Measurements from ENCODE around the gene EXO1. TPM values are rescaled to one million over a fixed set of nuclear protein-coding genes. Genes with fewer than 3 reads are reported as not detected.
"Not testable (repeated sequence)": the region's sequence is repeated elsewhere in the genome, so short reads cannot be mapped to it uniquely, and the experiment has no call there.

The EXO1 gene
- total RNA-seq, 1 donor from 2014 or later, result 1.2 TPM

GRCh38 chr1:241836941-241837340 is 11.1 kb upstream of the EXO1 start:
- no peak for DNase-seq (ENCODE audit: low spot score)

GRCh38 chr1:241837416-241837815 is 10.6 kb upstream of the EXO1 start:
- no peak for DNase-seq (ENCODE audit: low spot score)

- DNase-seq (ENCODE audit: low spot score), result peak; percentile 63
Observed at GRCh38 chr1:241837901-241838300, 10.1 kb upstream of the EXO1 start.

- DNase-seq (ENCODE audit: low spot score), result no peak
Observed at GRCh38 chr1:241838897-241839296, 9.1 kb upstream of the EXO1 start.

- DNase-seq (ENCODE audit: low spot score), result no peak
Observed at GRCh38 chr1:241839369-241839979, 8.5 kb upstream of the EXO1 start.

GRCh38 chr1:241840164-241840563 is 7.8 kb upstream of the EXO1 start:
- no peak for DNase-seq (ENCODE audit: low spot score)

- no peak for DNase-seq (ENCODE audit: low spot score)
Observed at GRCh38 chr1:241841691-241842090, 6.3 kb upstream of the EXO1 start.

- peak; percentile 16 for DNase-seq (ENCODE audit: low spot score)
Observed at GRCh38 chr1:241842565-241842964, 5.4 kb upstream of the EXO1 start.

GRCh38 chr1:241844593-241844992 is 3.4 kb upstream of the EXO1 start:
- DNase-seq (ENCODE audit: low spot score), result no peak

GRCh38 chr1:241846375-241846774 is 1.6 kb upstream of the EXO1 start:
- no peak for DNase-seq (ENCODE audit: low spot score)

- DNase-seq (ENCODE audit: low spot score), result no peak
Observed at GRCh38 chr1:241846862-241847539, 1.0 kb upstream of the EXO1 start.

GRCh38 chr1:241847540-241847795 is 536 bp upstream of the EXO1 start:
- DNase-seq (ENCODE audit: low spot score), result no peak

- no peak for DNase-seq (ENCODE audit: low spot score)
Observed at GRCh38 chr1:241848686-241849344, 811 bp downstream of the EXO1 start.

GRCh38 chr1:241849345-241849695 is 1.3 kb downstream of the EXO1 start:
- DNase-seq (ENCODE audit: low spot score), result no peak

GRCh38 chr1:241855545-241856140 is 7.6 kb downstream of the EXO1 start:
- not testable (repeated sequence) for DNase-seq (ENCODE audit: low spot score)

GRCh38 chr1:241857131-241857530 is 9.1 kb downstream of the EXO1 start:
- DNase-seq (ENCODE audit: low spot score), result peak; percentile 10

GRCh38 chr1:241860922-241861321 is 12.9 kb downstream of the EXO1 start:
- DNase-seq (ENCODE audit: low spot score), result no peak

- no peak for DNase-seq (ENCODE audit: low spot score)
Observed at GRCh38 chr1:241869022-241869421, 21.0 kb downstream of the EXO1 start.

GRCh38 chr1:241870336-241870735 is 22.3 kb downstream of the EXO1 start:
- no peak for DNase-seq (ENCODE audit: low spot score)

- no peak for DNase-seq (ENCODE audit: low spot score)
Observed at GRCh38 chr1:241870746-241871430, 22.9 kb downstream of the EXO1 start.

- DNase-seq (ENCODE audit: low spot score), result no peak
Observed at GRCh38 chr1:241881440-241881839, 33.4 kb downstream of the EXO1 start.

- no peak for DNase-seq (ENCODE audit: low spot score)
Observed at GRCh38 chr1:241883159-241883558, 35.2 kb downstream of the EXO1 start.

Measured in umbilical cord (tissue), 2 donors.